ENCODE results near the gene PPP1R7.

PPP1R7 gene

DNA sequence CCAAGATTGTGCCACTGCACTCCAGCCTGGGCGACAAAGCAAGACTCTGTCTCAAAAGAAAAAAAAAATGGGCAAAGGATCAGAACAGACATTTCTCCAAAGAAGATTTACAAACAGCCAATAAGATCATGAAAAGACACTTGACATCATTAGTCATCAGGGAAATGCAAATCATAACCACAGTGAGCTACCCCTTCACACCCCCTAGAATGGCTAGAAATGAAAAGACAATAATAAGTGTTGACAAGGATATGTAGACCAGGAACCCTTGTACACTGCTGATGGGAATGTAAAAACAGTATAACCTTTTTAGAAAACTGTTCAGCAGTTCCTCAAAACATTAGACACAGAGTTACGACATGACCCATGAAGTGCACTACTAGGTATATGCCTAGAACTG is 29.8 kb upstream of the PPP1R7 start:
- no peak for DNase-seq (ENCODE audit: low spot score)

- no peak for DNase-seq (ENCODE audit: low spot score)
These were observed 29.3 kb upstream of the PPP1R7 start for GRCh38 chr2:241121008-241121407.

DNA sequence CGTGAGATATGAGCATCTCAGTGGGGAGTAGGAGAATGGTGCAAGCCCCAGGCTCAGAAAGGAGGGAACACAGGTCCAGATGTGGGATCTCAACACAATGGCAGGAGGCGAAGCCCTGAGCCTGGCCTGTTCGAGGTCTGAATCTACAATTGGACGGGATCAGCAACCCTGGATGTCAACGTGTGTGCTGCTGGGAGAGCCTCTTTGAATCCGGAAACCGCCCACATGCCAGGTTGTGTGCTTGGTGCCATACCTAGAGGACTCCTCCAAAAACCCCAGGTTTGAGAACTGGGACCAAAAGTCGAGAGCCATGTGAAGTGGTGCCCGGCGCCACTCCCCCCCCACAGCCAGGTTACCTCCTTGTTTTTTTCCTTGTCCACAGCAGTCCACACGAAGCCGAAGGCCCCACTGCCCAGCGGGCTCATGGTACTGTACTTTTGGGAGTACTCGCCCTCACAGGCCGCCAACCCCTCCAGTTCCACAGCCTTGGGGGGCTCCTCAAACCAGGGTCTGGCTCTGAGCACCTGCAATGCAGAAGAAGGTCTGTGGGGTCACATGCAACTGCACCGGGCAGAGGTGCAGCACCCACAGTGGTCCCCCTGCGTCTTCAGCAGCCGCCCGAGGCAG is 27.8 kb upstream of the PPP1R7 start:
- DNase-seq (ENCODE audit: low spot score): no peak

DNA sequence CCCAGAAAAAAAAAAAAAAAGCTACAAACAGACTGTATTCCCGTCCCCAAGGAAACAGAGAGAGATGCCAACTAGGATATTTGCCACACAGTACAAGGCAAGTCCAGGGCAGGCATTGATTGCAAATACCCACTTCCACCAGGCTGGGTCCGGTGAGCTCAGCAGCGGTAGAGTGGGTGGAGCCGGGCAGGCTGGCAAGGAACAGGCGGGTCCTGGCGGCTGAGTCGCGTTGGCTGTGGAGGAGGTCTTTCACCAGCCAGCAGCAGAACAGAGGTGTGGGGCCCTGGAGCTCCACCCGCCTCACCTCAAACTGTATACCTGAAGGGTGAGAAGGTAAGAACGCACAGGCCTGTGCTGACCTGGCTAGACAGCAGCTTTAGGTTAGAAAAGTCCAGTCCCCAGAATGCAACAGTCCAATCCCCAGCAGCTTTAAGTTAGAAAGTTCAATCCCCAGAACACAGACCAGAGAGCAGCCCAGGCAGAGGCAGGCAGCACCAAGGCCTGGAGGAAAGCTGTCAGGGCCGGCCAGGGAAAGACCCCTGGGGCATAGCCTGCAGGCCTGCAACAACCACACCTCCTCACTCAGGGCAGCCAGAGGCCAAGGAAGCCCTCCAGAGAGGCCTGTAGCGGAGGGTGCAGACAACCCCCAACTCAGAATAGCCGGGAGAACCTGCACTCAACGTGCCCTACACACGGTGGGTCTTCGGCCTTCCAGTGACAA is 26.3 kb upstream of the PPP1R7 start:
- peak; percentile 71 for DNase-seq (ENCODE audit: low spot score)

- DNase-seq (ENCODE audit: low spot score): no peak
These were observed 24.6 kb upstream of the PPP1R7 start for GRCh38 chr2:241125626-241126025.

GRCh38 chr2:241126201-241126611 is 24.1 kb upstream of the PPP1R7 start:
- no peak for DNase-seq (ENCODE audit: low spot score)

GRCh38 chr2:241126771-241127202 is 23.5 kb upstream of the PPP1R7 start:
- DNase-seq (ENCODE audit: low spot score): no peak

- no peak for DNase-seq (ENCODE audit: low spot score)
These were observed 22.0 kb upstream of the PPP1R7 start for GRCh38 chr2:241128266-241128665.

DNA sequence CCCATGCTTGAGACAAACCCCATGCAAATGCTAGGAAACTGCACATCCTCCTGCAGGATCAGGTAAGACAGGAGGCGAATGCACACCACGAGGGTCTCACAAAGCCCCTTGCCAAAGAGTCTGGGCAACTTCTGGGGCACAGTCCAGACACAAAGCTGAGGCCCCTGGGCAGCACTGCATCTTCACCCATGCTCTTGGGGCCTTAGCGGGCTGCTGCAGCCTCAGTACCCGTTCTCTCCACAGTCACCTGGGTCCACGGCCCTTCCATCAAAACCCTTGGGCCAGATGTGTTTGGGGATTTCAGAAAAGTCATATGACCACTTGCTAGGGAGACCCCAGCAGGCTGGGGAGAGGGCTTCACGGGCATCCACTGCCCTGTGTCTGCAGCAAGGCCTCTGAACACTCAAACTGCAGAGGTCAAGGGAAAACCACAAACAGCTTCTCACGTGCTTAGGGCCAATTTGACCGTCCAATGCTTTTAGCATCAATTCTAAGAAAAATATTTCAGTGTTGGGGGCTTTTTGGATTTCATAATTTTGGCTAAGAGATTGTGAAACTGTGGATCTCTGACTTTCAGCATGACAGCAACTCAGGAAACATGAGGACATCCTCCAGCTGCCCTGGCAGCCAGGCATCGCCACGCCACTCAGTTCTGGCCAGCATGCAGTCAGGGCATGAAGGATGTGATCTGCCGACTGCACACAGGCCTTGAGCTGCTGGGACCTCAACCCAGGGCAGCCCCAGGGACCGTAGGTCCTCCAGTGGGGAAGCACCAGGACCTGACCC is 21.0 kb upstream of the PPP1R7 start:
- no peak for DNase-seq (ENCODE audit: low spot score)

DNA sequence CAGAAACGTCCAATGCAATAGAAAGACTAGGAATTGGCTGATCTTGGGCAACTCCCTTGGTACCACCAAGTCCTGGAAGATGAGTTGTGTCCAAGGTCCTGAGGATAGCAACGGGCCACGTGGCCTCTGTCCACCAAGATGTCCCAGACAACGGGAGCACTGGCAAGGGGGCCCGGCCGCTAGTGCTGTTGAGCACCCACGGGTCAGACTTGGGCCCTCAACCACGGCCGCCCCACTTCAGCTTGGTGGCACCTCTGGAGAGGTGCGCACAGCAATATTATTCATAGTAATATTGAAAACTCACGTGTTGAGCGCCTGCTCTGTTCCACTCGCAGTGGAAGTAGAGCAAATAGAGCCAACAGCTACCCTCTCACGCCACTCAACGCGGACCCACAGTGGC is 20.0 kb upstream of the PPP1R7 start:
- no peak for DNase-seq (ENCODE audit: low spot score)

DNA sequence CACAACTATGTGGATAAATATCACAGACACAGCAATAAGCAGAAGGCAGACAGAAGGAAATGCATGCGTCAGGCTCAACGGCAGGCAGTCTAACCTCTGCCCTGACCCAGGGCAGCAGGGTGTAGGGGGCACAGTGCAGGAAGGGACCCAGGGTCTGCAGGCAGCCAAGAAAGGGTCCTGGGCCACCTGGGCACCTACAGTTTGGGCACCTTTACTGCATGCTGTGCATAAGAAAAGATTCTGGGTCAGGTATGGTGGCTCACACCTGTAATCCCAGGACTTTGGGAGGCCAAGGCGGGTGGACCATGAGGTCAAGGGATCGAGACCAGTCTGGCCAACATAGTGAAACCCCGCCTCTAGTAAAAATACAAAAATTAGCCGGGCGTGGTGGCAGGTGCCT is 18.7 kb upstream of the PPP1R7 start:
- DNase-seq (ENCODE audit: low spot score): no peak

GRCh38 chr2:241132538-241133435 is 17.5 kb upstream of the PPP1R7 start:
- DNase-seq (ENCODE audit: low spot score): no peak

- no peak for DNase-seq (ENCODE audit: low spot score)
These were observed 16.8 kb upstream of the PPP1R7 start for GRCh38 chr2:241133436-241133820.

- no peak for DNase-seq (ENCODE audit: low spot score)
These were observed 15.6 kb upstream of the PPP1R7 start for GRCh38 chr2:241134711-241135110.

GRCh38 chr2:241135737-241136136 is 14.5 kb upstream of the PPP1R7 start:
- DNase-seq (ENCODE audit: low spot score): no peak

GRCh38 chr2:241136191-241136590 is 14.1 kb upstream of the PPP1R7 start:
- no peak for DNase-seq (ENCODE audit: low spot score)

DNA sequence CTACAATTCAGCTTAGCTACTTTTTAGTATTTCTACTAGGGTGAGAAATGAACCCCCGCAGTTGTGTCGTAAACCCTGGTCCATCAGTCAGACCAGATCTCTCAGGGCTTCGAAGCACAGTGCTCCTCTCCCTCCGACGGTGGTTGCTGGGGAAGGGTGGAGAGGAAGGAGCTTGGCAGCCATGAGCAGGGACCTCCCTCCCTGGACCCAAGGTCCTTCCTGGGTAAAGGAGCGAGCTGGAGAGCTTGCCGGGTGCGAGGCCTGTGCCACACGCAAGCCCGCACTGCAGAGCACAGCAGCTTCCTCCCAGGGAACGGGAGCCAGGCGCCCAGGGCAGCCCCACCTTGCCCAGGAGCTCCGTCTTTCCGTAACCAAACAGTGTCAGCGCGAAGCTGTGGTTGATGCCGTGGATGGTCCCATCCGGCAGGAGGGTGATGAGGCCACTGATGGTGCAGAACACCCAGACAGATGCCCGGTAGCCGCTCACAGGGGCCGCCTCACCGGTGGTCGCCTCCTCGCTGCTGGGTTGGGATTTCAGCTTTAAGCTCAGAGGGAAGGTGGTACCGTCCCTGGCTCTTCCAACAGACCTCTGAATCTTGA is 13.5 kb upstream of the PPP1R7 start:
- no peak for DNase-seq (ENCODE audit: low spot score)

DNA sequence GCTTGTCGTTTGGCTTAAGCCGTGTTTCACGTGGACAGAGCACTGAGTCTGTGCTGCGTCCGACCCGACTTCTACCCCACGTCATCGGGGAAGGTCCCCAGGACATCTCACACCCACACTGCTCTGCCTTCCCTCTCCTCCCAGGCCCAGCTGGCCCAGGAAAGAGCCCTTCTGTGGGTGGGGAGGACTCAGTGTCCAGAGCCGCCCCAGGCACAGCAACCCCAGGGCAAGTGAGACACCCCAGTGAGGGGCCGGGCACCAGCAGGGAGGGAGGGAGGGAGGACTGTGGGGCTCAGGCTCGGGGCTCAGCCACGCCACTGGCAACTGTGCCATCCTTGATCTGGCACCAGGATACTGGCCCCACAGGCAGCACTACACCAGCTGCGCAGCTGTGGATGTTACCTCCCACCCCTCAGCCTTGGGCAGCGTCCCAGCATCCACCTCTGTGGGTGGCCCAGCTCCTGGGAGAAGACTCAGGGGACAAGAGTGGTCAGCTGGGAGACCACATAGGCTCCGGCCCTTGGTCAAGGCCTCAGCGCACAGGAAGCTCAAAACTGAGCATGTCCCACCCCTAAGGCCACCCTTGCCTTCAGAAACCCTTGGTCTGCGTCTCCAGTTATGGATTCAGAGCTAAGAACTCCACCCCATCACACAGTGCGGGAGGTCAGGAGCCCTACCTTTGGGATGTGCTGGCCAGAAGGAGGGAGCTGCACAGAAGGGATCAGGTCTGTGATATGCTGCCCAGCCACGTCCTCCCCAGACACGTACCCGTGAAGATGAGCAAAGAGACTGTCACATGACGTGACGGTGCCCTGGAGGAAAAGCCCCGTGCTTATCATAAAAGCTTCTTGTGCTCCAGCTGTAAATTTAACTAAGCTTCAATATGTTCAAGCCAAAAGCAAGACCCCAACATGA is 12.7 kb upstream of the PPP1R7 start:
- DNase-seq (ENCODE audit: low spot score): no peak

DNA sequence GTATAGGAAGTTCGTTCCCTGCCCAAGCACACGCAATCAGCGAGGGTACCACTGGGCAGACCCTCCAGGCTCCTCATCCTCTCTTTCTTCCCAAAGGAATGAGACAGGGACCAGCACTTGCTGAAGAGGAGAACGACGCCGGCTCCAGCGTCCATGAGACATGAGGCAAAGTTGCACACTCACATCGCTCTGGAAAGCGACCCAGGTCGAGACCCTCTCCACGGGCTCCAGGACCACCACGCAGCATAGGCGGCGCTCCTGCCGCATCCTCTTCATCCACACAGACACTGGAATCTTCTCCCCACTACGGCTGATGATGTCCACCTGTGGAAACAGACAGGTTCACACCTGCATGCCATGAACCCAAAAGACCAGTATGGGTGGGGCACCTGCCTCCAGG is 11.8 kb upstream of the PPP1R7 start:
- DNase-seq (ENCODE audit: low spot score): no peak

Measured in Ammon's horn (tissue), 1 donor.